ENCODE measurements around the gene SEZ6L2. TPM values are rescaled to one million over a fixed set of nuclear protein-coding genes. Genes with fewer than 3 reads are reported as not detected.
A peak's percentile ranks its signal among the peaks of the same experiment; 100 is the strongest.

SEZ6L2 gene
- total RNA-seq, 1 experiment from 2014 or later, result 68.9 TPM

DNA sequence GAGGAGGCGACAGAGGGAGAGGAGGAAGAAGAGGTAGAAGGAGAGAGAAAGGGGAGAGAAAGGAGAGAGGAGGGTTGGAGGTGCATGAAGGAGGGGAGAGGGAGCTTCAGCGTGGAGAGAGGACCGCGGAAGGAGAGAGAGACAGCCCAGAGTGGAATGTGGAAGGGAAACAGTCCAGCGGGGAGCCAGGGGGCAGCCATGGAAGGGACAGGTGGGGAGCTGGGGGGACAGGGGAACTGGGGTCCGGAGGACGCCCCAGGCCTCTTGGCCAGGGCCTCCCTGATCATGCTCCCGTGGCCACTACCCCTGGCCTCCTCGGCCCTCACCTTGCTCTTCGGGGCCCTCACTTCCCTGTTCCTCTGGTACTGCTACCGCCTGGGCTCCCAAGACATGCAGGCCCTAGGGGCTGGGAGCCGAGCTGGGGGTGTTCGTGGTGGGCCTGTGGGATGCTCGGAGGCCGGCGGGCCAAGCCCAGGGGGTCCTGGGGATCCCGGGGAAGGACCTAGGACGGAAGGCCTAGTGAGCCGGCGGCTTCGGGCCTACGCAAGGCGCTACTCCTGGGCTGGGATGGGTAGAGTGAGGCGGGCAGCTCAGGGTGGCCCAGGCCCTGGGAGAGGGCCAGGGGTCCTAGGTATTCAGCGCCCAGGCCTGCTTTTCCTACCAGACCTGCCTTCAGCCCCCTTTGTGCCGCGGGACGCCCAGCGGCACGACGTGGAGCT lies 1.7 kb upstream of the SEZ6L2 start:
- H3K9me3 Mint-ChIP-seq (ENCODE audit: low read depth, unreplicated experiment), result no peaks in the 10 kb centered on the region

DNA sequence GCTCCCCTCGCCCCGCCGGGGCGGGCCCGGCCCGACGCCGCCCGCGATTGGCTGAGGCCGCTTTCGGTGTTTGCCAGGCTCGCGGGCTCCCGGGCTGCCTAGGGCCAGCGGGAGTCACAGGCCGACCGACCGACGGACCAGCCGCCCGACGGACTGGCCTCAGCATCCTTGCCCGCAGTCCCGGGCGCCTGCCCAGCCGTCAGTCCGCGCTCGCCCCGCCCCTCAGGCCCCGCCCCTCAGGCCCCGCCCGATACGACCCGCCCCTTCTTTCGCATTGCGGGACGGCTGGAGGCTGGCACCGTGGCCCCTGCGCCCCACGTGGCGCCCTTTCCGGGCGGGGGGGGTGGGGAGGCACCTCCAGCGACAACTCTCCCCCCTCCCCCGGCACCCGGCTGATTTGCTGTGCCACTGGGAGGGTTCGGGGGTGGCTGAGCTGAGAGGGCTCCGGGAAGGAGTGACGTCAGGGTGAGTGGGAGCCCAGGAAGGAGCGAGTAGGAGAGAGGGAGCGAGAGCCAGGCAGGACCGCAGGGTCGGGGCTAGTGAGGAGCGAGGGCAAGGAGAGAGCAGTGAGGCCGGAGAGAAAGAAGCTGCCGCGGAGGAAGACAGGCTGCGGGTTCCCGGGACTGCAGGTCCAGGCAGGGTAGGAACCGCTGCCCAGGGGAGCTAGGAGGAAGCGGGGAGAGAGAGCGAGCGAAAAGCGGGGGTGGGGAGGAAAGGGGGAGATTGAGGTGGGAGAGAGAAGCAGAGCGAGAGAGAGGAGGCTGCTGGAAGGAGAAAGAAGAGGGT lies 945 bp upstream of the SEZ6L2 start, which contains the start of gene ASPHD1:
ASPHD1 (plus strand) TSS at position 387 of the 786 bp plus-strand sequence. CDS start 484 bp downstream, outside the sequence.
- Mint-ChIP-seq H3K36me3 (ENCODE audit: insufficient read depth, unreplicated experiment) (peaks cover 54% of the 10 kb centered on the region), H3K27me3 (ENCODE audit: unreplicated experiment) (no peaks in the 10 kb centered on the region), H3K4me3 (ENCODE audit: low read depth, unreplicated experiment) (peak within 1 kb of the TSS; percentile 89), H3K9me3 (ENCODE audit: low read depth, unreplicated experiment) (no peaks in the 10 kb centered on the region), H3K27ac (ENCODE audit: unreplicated experiment) (peak within 1 kb of the TSS; percentile 95), H3K4me1 (ENCODE audit: low read depth, unreplicated experiment) (peaks cover 24% of the 10 kb centered on the region)
- intact Hi-C loops (cut with micrococcal nuclease; ENCODE audit: unreplicated experiment), result loop anchor here (2.0 to 10.0 kb wide), 2 partner anchors 15 to 75 kb away; partner anchors contain the start of gene MVP
- TF ChIP-seq, protein P1, sequence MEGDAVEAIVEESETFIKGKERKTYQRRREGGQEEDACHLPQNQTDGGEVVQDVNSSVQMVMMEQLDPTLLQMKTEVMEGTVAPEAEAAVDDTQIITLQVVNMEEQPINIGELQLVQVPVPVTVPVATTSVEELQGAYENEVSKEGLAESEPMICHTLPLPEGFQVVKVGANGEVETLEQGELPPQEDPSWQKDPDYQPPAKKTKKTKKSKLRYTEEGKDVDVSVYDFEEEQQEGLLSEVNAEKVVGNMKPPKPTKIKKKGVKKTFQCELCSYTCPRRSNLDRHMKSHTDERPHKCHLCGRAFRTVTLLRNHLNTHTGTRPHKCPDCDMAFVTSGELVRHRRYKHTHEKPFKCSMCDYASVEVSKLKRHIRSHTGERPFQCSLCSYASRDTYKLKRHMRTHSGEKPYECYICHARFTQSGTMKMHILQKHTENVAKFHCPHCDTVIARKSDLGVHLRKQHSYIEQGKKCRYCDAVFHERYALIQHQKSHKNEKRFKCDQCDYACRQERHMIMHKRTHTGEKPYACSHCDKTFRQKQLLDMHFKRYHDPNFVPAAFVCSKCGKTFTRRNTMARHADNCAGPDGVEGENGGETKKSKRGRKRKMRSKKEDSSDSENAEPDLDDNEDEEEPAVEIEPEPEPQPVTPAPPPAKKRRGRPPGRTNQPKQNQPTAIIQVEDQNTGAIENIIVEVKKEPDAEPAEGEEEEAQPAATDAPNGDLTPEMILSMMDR (IDR thresholded peaks at IDR 0.05; ENCODE audit: unreplicated experiment), result no peak
- CTCF ChIA-PET, result interaction anchor here (0.5 to 2.6 kb wide), 26 partner anchors 13 to 887 kb away, joined by 3 to 13 read pairs (median 4); partner anchors contain the start of genes ALDOA, KCTD13, KIF22 and PAGR1
- no TSS peak for BruUV-seq (replicated peaks)
- DNase-seq, result peak; percentile 95

More for the DNA sequence above, 1.7 kb upstream of the SEZ6L2 start:
- Mint-ChIP-seq H3K27ac (ENCODE audit: unreplicated experiment) (peak overlapping the region; percentile 95), H3K4me3 (ENCODE audit: low read depth, unreplicated experiment) (peak overlapping the region; percentile 89), H3K36me3 (ENCODE audit: insufficient read depth, unreplicated experiment) (peaks cover 62% of the 10 kb centered on the region), H3K27me3 (ENCODE audit: unreplicated experiment) (no peaks in the 10 kb centered on the region), H3K4me1 (ENCODE audit: low read depth, unreplicated experiment) (peaks cover 24% of the 10 kb centered on the region)
- BruUV-seq (replicated peaks), result no TSS peak
- DNase-seq, result no peak
- CTCF ChIA-PET, result interaction anchor here (0.5 to 2.6 kb wide), 17 partner anchors 10 to 886 kb away, joined by 3 to 13 read pairs (median 4); partner anchors contain the start of genes ALDOA, TAOK2, TLCD3B and TMEM219
- TF ChIP-seq, protein P1 (IDR thresholded peaks at IDR 0.05; ENCODE audit: unreplicated experiment), result no peak
- intact Hi-C loops (cut with micrococcal nuclease; ENCODE audit: unreplicated experiment), result loop anchor here (2.0 to 10.0 kb wide), 2 partner anchors 14 to 76 kb away; partner anchors contain the start of gene MVP

DNA sequence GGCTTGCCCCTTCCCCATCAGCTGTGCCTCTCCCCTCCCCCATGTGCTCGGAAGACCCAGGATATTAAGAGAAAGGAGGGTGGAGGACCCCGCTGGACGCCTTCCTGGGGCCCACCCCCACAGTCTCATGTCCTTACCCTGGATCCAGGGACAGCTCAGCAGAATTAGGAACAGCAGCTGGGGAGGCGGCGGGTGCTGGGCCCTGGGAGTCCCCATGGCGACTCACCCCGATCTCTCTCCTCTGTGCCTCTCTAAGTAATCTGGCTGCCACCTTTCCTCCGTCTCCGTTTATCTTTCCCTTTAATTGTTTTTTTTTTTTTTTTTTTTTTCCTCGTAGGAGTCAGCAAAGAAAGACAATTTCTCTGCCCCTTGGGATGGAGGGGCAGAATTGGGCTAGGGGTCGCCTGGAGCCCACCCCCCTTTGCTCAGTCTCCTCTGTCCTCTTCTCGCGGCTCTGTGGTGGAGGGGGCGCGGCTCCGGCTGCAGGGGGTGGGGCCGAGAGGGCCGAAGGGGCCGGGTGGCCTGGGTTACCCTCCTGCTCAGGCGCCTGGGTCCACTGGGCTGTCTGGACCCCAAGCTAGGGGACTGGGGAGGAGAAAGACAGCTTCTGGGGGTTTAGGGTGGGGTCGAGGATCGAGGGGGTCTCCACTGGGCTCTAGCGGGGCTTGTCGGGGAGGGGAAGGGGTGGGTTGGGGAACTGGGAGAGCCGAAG lies 390 bp downstream of the SEZ6L2 start:
- Mint-ChIP-seq H3K4me3 (ENCODE audit: low read depth, unreplicated experiment) (peak overlapping the region; percentile 89), H3K36me3 (ENCODE audit: insufficient read depth, unreplicated experiment) (peaks cover 46% of the 10 kb centered on the region), H3K9me3 (ENCODE audit: low read depth, unreplicated experiment) (no peaks in the 10 kb centered on the region), H3K4me1 (ENCODE audit: low read depth, unreplicated experiment) (peaks cover 24% of the 10 kb centered on the region), H3K27me3 (ENCODE audit: unreplicated experiment) (no peaks in the 10 kb centered on the region), H3K27ac (ENCODE audit: unreplicated experiment) (peak overlapping the region; percentile 41)
- intact Hi-C loops (cut with micrococcal nuclease; ENCODE audit: unreplicated experiment), result loop anchor here (2.0 to 5.0 kb wide), 2 partner anchors 37 to 106 kb away; partner anchors contain the start of gene CDIPT
- TF ChIP-seq, protein P1 (IDR thresholded peaks at IDR 0.05; ENCODE audit: unreplicated experiment), result no peak
- peak; percentile 87 for DNase-seq
- CTCF ChIA-PET, result interaction anchor here (0.6 to 2.5 kb wide), 19 partner anchors 11 to 966 kb away, joined by 3 to 10 read pairs (median 4); partner anchors contain the start of genes KCTD13, KIF22, PAGR1 and TAOK2
- TSS peak; percentile 82 for BruUV-seq (replicated peaks)

Measured in Calu3 (cell line).